ENCODE measurements around the gene TAF1L.
A peak's percentile ranks its signal among the peaks of the same experiment; 100 is the strongest.
"Not testable (repeated sequence)": the region's sequence is repeated elsewhere in the genome, so short reads cannot be mapped to it uniquely, and the experiment has no call there.

The TAF1L gene

GRCh38 chr9:32635362-32635761 is at the start of gene TAF1L:
Gene TAF1L, minus strand, starts transcription at chr9:32635669. Its CDS starts 90 bp downstream, at chr9:32635579.
- DNase-seq (ENCODE audit: low read depth): no peak

- DNase-seq (ENCODE audit: low read depth): no peak
Measured at GRCh38 chr9:32681751-32682150, 46.3 kb upstream of the TAF1L start.

GRCh38 chr9:32677931-32678330 is 42.5 kb upstream of the TAF1L start:
- DNase-seq (ENCODE audit: low read depth): no peak

- DNase-seq (ENCODE audit: low read depth): peak; percentile 89
Measured at GRCh38 chr9:32672469-32672868, 37.0 kb upstream of the TAF1L start.

GRCh38 chr9:32671333-32671732 is 35.9 kb upstream of the TAF1L start:
- no peak for DNase-seq (ENCODE audit: low read depth)

GRCh38 chr9:32665101-32665500 is 29.6 kb upstream of the TAF1L start:
- DNase-seq (ENCODE audit: low read depth): peak; percentile 49

GRCh38 chr9:32663741-32664140 is 28.3 kb upstream of the TAF1L start:
- no peak for DNase-seq (ENCODE audit: low read depth)

- no peak for DNase-seq (ENCODE audit: low read depth)
Measured at GRCh38 chr9:32647671-32648070, 12.2 kb upstream of the TAF1L start.

GRCh38 chr9:32644698-32645097 is 9.2 kb upstream of the TAF1L start:
- DNase-seq (ENCODE audit: low read depth): peak; percentile 80

- not testable (repeated sequence) for DNase-seq (ENCODE audit: low read depth)
Measured at GRCh38 chr9:32633151-32633550, 2.3 kb downstream of the TAF1L start.

- no peak for DNase-seq (ENCODE audit: low read depth)
Measured at GRCh38 chr9:32631991-32632390, 3.5 kb downstream of the TAF1L start.

- no peak for DNase-seq (ENCODE audit: low read depth)
Measured at GRCh38 chr9:32627394-32627954, 8.0 kb downstream of the TAF1L start.

GRCh38 chr9:32625320-32625719 is 10.1 kb downstream of the TAF1L start:
- DNase-seq (ENCODE audit: low read depth): no peak

GRCh38 chr9:32622948-32623347 is 12.5 kb downstream of the TAF1L start:
- no peak for DNase-seq (ENCODE audit: low read depth)

GRCh38 chr9:32618261-32618660 is 17.2 kb downstream of the TAF1L start:
- DNase-seq (ENCODE audit: low read depth): no peak

GRCh38 chr9:32606811-32607210 is 28.7 kb downstream of the TAF1L start:
- no peak for DNase-seq (ENCODE audit: low read depth)

GRCh38 chr9:32603914-32604852 is 31.3 kb downstream of the TAF1L start:
- DNase-seq (ENCODE audit: low read depth): no peak

- not testable (repeated sequence) for DNase-seq (ENCODE audit: low read depth)
Measured at GRCh38 chr9:32599021-32599420, 36.4 kb downstream of the TAF1L start.

GRCh38 chr9:32596936-32597335 is 38.5 kb downstream of the TAF1L start:
- no peak for DNase-seq (ENCODE audit: low read depth)

GRCh38 chr9:32596096-32596865 is 39.2 kb downstream of the TAF1L start:
- DNase-seq (ENCODE audit: low read depth): no peak

- no peak for DNase-seq (ENCODE audit: low read depth)
Measured at GRCh38 chr9:32590898-32591297, 44.6 kb downstream of the TAF1L start.

GRCh38 chr9:32590476-32590875 is 45.0 kb downstream of the TAF1L start:
- no peak for DNase-seq (ENCODE audit: low read depth)

Data from HS-5 (cell line).